Iris pigment epithelial cell (primary cell): ENCODE results near the gene DPP4.

ENCODE experiments used
- DNase-seq: peaks from one replicate; pipeline ENCODE4 v3.0.0-alpha.2; 2011; ENCODE audit warnings: low read depth

DPP4 gene

DNA sequence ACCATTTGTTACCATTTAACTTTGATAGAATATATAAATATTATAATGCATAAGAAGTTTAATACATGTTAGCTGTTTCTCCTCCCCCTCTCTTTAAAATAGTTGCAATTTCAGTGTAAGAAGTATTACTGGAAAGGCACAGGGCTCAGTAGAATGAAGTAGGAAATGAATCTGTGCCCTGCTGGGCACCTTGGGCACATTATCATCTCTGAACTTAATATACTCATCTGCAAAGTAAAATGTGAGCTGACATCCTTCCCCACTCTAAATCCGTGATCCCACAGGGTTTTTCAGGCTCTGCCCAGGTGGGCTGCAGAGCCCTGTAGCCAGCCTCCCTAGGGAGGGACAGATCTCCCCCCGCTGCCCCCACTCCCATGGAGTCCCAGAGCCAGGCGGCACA, 56.8 kb downstream of the DPP4 start:
- no peak for DNase-seq

DNA sequence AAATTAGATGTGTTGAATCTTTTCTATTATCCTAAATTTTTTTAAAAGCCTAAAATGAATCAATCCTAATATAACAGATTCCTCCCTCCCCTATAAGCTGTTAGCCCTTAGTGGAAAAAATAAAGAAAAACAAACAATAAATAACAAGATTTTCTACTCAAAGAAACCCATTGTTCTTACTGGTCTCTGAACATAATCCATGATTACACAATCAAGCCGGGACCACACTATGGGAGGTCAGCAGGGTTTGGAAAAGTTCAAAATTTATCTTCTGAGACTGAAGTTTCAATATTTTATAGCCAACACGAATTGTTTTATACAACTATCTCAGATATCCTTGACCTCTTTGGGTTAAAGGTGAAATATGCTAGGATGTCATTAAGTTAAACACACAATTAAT, 57.9 kb downstream of the DPP4 start:
- DNase-seq: no peak

DNA sequence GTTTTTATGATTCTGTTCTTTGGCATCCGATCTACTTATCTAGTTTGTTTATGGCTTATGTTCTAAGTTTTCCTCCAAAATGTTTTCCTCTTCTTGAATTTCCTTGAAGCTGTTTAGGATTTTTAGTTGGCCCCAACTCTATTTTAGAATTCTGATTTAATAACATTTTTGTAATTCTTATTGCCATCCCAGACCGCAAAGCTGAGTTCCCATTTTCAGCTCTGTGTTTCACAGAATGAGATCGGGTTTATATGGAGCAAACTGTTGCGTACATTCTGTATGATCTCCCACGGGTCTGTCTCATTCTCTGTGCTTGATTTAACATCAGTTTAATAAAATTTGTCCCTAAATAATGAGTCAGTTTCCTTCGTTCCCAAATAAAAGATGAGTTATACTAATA, 59.3 kb downstream of the DPP4 start:
- peak; percentile 44 for DNase-seq

DNA sequence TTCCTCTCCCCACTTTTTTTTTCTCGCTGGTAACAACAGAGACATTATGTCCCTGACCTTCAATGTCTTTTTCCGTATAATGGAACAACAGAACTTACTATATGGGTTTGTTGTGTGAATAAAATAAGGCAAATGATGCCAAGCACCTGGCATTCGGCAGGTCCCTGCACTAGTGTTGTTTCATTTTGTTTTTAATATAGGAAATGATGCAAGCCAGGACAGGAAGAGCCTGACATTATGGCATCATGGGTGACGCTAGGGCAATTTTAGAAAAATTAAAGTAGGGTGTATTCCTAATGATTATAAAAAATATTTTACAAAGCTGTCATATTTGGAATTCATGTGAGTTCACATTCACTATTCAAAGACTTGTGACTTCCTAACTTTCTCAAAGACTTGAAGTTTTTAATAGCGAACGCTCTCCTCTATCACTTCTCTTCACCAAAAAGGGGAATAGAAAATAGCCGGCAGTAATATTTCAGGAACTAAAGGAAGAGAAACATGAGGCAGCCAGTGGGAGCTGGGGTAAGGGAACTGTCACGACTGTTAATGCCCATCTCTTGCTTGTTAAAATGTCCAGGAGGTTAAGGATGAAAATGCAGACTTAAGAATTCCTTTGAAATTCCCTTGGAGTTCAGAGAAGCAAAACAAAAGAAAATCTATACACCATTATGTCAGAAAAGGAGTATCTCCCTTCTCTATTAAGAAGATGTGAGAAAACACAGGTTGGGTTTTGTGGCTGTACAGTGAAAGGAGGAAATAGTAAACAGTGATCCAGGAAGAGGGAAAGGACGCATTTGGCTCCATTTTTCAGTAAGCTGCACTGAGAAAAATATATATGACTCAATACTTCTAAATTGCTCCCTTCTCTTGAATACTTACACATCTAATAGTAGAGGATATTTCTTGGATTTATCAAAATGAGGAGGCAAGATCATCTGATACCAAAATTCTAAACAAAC, 60.2 kb downstream of the DPP4 start:
- DNase-seq: no peak

DNA sequence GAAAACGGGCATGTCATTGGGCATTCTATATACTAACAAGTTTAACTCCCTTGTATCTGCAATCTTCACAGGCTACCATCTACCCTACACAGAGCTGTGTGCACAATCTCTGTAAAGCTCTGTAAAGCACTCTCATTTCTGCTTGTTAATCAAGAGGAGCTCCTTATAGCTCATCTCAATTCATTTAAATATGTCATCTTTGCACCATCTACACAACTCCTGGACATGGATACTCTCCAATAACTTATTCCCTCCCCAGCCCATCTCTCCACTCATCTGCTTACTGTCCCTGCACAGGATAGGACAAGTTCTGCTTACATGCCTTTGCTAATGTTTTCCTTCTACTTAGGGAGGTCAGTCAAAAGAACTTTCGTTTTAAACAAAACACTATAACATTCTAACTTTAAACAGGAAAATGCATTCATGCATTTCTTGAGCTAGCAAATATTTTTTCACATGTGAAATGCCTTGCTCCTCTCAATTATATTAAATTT, 61.4 kb downstream of the DPP4 start:
- no peak for DNase-seq

DNA sequence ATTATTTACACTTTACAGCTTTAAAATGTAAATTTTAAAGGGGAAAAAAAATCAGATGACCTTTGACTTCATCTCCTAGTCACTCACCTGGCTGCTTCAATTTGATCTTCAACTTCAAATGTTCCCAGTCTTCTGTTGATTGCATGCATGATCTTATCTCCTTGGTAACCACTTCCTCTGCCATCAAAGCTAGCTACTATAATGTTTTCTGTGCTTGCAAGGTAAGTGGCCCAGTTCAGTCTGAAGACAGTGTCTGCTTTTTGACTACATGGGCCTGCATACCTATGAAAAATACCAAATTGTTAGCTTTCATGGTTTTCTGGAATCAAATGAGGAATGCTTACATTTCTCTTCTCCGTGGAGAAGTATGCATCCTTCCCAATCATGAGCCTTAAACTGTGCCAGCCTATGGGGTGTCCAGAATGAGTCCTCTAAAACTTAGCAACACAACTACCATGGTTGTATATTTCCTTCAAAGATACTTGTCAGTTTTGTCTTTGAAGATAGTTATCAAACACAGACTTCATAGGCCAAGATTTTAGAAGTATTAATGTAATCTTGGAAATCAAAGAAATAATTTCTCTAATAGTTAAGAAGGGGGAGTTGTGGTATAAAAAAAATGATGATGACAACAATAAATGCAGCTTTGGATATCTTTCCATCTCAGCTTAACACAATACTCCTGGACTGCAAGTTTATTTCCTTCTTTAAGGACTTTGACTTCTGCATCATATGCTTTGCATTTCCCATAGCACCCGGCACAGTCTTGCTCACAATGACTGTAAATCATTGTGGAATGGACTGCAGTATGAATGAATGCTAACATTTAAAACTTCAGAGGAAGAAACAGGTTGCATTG, 62.1 kb downstream of the DPP4 start:
- DNase-seq: no peak

DNA sequence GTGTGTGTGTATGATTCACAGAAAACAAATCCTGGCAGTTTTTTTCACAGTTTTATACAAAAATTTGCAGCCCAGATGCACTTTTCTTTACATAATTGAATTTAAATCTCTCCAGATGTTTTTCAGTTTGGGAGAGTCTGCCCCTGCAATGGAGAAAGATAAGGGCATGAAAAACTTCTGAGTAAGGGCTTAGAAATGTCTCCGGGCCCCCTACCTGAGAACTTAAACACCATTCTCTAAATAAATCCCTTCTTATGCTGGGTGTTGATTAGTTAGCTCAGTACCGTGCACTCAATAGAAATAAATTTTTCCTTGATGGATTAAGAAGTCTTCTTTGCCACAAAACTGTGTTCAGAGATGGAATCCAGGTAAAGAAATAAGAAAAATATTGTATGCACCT, 64.5 kb downstream of the DPP4 start:
- no peak for DNase-seq

DNA sequence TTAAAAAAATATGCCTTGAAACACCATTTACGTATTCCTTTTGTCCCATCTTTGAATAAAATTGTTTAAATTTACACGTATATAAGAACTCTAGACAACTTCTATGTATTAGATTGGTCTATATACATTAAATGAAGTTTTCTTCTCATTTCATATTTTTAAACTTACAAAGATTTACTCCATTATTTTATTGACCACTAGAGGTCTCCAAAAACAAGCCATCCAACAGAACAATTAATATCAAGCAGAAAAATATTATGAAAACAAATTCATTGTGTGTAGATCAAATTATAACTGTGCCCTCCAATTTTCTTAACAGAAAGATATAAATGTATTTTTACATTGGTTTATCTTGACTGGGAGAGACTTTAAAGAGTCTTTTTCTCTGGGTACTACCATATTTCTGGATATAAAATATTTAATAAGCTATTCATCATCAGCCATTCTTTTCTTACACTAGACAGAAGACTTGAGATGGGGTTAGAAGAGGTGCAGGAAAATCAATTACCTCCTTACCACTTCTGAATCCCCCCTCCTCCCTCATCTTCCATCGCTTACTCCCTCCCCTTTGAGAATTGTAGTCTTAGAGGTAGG, 66.5 kb downstream of the DPP4 start:
- DNase-seq: no peak

DNA sequence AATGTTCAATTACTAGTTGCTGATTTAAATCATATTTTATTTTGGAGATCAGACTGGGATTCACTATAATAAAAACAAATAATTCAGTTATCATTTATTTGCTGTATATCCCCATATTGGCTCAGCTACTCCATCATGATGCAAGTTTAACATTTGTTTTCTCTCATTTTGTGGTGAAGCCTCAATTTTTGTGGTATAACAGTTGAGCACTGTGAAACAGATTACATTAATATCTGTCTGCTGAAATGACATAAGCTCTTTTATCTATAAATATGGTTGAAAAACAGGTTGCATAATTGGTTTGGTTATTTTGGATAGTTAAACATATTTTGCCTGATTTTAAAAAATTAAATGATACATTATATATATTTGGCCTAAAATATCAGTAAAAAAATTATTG, 67.7 kb downstream of the DPP4 start:
- DNase-seq: no peak

DNA sequence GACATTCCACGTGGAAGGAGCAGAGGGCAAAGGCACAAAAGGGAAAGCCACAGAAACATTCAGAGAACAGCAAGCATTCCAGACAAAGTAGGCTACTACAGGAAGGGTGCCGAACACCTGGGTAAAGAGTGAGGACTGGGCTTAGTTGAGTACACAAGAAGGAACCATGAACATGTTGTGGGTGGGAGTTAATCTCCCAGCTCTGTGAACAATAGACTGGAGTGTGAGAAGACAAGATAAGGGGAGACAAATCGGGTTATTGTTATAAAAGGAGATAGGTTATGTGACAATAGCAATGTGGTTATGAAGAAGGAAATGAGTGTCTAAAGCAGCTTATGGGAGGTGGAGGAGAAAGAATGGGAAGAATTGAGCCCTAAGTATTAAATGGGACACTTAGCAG, 70.0 kb downstream of the DPP4 start:
- no peak for DNase-seq

DNA sequence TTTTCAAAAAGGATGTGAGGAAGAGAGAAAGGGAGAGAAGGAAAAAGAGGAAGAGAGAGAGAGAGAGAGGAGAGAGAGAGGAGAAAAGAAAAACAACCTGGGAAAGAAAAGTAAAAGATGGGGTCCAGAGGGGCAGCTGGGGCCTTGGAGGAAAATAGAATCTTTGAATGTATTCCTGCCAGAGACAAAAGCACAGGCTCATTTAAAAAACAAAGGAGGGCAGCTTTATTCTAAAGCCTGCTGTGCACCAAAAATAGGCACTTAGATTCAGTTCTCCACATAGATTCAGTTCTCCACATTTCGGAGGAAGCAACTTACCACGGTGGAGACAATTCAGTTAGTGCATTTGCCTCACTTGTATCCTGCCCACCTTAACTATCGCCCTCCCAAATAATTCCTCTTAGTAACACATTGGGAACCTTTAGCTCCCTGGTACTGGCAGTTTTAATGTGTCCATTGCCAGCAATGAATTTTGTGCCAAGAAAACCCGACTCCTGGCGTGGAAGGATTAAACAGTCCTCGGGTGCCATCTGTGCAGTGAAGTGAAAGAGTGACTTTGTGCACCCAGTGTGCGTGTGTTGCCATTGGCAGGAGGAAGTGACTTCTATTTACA, 71.3 kb downstream of the DPP4 start:
- DNase-seq: no peak

DNA sequence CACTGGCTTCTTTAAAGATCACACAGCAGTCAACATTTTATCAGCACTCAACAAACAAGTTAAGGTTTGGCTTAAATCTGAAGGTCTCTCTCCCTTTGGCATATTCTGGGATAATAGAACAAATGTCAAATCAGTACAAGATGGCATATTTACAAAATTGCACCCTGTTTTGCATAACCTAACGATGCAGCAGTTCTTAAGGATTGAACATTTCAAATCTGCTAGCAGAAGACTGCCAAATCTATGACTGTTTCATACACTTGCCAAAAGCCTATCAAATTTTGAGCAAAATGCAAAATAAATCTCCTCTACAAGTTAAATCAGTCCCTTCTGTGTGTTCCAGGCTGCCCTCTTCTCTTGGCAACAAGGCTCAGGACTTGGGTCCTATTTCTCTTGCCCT, 73.6 kb downstream of the DPP4 start:
- DNase-seq: no peak

DNA sequence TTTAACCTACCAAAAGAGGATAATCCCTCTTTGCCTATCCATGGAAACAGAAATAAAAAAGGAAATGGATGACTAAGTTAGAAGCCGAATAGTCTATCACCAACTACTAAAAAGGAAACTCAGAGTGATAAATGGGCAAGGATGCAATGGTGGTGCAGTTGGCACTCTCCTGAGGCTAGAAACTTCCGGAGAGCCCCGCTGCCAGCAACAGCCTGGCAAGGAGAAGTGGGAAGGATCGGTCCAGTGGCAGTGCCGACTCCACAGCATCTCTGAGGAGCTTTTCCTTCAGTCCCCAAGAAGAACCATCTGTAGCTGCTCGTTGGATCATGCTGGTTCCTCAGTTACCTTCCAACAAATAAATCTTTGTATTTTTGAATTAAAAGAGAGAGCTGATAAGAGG, 74.7 kb downstream of the DPP4 start:
- DNase-seq: no peak

DNA sequence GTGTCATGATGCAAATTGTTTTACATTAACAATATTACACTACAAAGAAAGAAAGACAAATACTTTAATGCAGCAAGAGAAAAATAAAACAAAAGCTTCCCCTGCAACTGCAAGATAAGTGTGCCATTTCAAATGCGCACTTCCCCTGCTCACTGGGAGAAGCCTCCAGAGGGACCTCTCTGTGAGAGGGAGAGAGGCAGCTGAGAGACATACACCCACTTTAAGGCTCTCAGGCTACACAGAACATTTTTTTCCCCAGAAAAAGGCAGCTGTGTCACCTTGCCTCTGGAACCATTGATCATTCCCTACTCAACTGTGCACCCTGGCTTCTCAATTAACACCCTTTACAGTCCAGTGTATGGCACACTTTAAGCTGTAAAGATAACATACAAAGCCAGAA, 75.2 kb downstream of the DPP4 start:
- no peak for DNase-seq

DNA sequence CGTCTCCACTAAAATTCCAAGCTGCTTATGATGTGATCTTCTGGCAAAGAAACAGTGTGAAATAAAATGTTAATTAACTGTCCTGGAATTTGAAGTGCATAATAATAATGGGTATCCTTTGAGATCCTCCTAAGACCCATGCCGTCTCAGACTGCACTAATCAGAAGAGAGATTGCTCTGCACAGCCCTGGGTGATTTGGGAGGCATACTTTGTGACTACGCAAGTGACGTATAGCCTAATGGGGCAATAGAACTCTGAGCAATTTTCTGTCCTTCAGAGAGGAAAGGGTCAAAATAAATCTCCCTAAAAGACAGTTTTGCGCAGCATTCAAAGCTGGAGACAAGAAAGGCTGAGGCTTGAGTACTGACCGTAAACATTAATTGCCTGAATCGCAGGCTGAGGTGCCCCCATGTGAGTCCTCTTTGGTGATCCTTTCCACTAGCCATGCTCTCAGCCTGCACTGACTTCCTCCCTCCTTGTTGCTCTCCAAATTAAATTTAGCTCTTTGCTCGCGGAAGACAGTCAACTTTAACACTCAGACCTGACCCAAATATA, 76.0 kb downstream of the DPP4 start:
- DNase-seq: no peak

DNA sequence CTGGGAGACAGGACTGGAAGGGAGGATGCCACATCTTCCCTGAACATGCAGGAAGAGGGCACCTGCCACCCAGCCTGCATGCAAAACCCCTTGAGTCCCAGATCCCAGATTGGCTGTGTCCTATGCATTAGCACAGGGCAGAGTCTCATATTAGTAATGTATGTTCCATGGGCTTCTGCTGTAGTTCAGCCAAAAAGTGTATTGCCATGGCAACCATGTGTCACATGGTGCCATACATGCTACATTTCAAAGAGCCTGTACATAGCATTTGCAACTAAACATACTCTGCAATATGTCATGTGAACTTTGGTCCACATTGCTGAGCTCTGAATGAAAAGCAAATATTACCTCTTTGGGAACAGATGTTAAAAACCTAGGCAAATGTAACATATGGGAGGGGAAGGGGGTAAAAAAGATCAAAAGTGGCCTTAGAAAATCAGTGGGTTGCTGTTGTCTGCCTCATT, 78.4 kb downstream of the DPP4 start:
- no peak for DNase-seq

DNA sequence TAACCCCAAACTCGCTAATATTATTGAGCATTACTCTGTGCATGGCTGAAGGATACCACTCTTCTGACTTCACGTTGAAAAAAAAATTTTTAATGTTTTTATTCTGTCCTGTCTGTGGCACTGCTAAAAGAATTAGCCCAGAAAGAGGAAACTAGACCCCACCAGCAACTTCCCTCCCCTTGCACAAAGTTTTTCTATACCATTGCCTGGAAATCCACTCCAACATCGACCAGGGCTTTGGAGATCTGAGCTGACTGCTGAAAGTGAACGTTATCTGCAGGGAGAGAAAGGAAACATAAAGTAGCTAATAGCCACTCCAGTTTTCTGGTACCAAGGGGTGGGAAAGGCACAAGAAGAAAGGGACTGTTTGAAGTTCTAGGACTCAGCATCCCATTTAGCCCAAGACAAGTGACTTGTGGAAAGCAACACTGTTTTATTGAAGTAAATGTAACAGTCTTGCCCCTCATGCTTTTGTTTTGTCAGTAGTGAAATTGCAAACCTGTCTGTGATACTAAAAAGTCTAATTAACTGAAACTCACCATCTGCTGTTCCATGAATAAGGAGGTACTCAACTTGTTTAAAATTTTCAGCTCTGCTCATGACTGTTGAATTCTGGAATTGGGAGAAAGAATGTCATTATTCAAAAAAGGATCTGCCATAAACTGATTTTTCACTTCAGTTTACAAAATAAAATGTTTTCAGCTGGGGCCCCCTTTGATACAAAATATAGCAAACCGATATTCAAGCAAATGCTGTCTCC, 79.1 kb downstream of the DPP4 start:
- DNase-seq: no peak

DNA sequence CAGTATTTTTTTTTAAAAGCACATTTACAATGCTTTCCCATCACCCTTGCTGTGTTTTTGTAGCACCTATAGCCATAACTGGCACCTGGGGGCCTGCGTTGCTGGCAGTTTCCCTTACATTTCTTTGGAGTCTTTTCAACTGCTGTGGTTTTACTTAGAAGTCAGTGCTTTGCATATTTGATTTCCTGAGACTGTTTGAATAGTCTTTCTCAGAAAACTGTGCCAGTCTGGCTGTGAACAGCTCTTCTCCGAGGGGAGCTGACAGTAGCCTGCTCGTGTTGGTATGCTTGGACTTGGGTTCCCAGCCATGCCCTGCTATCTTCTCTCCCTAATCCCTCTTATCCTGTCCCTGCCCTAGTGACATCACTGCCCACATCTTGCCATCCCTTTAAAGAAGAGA, 81.5 kb downstream of the DPP4 start:
- peak; percentile 37 for DNase-seq

DNA sequence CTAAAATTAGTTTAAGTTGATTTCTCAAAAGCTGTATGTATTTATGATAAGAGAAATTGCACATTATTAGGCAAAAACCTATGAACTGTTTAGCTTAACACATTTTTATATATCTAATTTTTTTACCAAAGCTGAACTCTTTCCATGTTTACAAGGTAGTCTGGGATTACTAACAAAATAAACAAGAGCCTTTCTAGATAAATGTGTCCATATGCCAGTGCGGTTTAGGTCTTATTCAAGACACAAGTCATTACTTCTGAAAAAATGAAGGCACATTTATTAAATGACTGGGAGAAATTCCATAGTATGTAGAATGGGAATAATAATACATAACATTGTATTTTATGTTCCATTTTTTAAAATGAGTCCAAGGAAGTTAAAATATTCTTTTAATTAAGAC, 82.0 kb downstream of the DPP4 start:
- DNase-seq: no peak

DNA sequence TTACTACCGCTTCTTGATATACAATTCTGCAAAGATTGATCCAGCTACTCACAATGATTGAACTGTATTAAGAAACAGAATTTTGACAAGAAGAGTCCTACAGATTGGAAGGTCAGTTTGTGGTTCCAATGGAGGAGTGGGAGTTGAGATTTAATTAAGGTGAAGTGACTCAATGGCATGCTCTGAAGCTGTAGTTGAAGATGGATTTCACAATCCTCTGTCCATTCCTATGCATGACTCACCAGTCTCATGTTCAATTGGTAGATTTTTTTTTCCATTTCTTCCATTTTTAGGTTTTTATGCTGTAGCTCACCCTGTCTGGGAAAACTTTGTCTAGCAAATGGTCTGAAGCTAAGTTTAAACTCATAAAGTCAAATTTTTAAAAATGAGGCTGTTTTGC, 83.3 kb downstream of the DPP4 start:
- DNase-seq: peak; percentile 96

DNA sequence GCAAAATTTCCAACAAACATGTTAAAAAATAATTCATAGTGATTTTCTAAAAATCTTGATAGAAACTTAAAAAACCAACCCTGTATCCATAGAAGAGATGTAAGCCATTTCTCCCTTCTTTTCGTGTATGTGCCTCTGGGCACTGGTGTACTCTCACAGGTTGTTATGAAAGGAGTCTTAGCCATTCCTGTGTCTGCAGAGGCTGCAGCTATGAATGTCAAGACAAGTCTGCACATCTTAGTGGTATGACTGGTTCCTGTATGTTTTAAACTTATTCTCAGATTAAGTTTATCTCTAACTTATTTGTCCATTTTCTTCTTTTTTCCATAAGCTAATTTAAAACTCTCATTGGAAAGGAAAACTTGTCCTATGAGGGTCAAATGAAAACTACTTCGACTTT, 84.0 kb downstream of the DPP4 start:
- no peak for DNase-seq
